ENCODE data around the gene ZNF586.

The ZNF586 gene

GRCh38 chr19:57719901-57720519, 49.5 kb upstream of the ZNF586 start:
- Histone ChIP-seq H3K27ac (ENCODE audit: extremely low read depth, low read depth, low read length) (no peak overlapping the region), H3K36me3 (ENCODE audit: control insufficient read depth in 2 of 2, insufficient read depth in 1 of 2, low read length in 2 of 2) (peaks cover 0 to 42% of the 10 kb centered on the region in 2 experiments; a peak in 2 of 3 replicates), H3K9me3 (ENCODE audit: control insufficient read depth, insufficient read depth, low read depth, low read length) (peaks cover 6% of the 10 kb centered on the region), H3K4me3 (ENCODE audit: low read depth, low read length) (no peak overlapping the region), H3K4me1 (ENCODE audit: control insufficient read depth, insufficient read depth, low read length) (no peaks in the 10 kb centered on the region)
- POLR2A ChIA-PET, result no interaction called here
- CTCF ChIA-PET, result interaction anchor here (0.5 to 0.6 kb wide), 3 partner anchors 8 to 161 kb away, joined by 3 to 4 read pairs (median 3); no protein-coding TSS in a partner anchor
- TF ChIP-seq ZNF548 (tag by site-specific recombination; IDR thresholded peaks at IDR 0.05) (no peak), ZFP69B (tag by site-specific recombination; IDR thresholded peaks at IDR 0.05) (no peak), ZNF433 (tag by site-specific recombination; IDR thresholded peaks at IDR 0.05; ENCODE audit: low read depth) (no peak), ZNF623 (tag by site-specific recombination; IDR thresholded peaks at IDR 0.05) (no peak), ZNF416 (tag by site-specific recombination; IDR thresholded peaks at IDR 0.05) (no peak), ZNF670 (tag by site-specific recombination; IDR thresholded peaks at IDR 0.05; ENCODE audit: low read depth) (no peak), ZNF776 (tag by site-specific recombination; IDR thresholded peaks at IDR 0.05; ENCODE audit: borderline replicate concordance) (no peak), KLF10 (tag by site-specific recombination; IDR thresholded peaks at IDR 0.05) (no peak), SP2 (tag by site-specific recombination; IDR thresholded peaks at IDR 0.05) (no peak), ZNF530 (tag by site-specific recombination; IDR thresholded peaks at IDR 0.05; ENCODE audit: low read depth) (no peak), ZSCAN5A (tag by site-specific recombination; IDR thresholded peaks at IDR 0.05) (no peak), ZNF473 (tag by site-specific recombination; IDR thresholded peaks at IDR 0.05) (no peak), ZNF274 (IDR thresholded peaks at IDR 0.05; ENCODE audit: low read length) (no peak), ZNF274 (tag by site-specific recombination; IDR thresholded peaks at IDR 0.05; ENCODE audit: borderline replicate concordance) (no peak), ZNF747 (tag by site-specific recombination; IDR thresholded peaks at IDR 0.05) (no peak), ZNF398 (tag by site-specific recombination; IDR thresholded peaks at IDR 0.05) (no peak), ZNF350 (tag by site-specific recombination; IDR thresholded peaks at IDR 0.05) (no peak)
- TF ChIP-seq, protein P1, sequence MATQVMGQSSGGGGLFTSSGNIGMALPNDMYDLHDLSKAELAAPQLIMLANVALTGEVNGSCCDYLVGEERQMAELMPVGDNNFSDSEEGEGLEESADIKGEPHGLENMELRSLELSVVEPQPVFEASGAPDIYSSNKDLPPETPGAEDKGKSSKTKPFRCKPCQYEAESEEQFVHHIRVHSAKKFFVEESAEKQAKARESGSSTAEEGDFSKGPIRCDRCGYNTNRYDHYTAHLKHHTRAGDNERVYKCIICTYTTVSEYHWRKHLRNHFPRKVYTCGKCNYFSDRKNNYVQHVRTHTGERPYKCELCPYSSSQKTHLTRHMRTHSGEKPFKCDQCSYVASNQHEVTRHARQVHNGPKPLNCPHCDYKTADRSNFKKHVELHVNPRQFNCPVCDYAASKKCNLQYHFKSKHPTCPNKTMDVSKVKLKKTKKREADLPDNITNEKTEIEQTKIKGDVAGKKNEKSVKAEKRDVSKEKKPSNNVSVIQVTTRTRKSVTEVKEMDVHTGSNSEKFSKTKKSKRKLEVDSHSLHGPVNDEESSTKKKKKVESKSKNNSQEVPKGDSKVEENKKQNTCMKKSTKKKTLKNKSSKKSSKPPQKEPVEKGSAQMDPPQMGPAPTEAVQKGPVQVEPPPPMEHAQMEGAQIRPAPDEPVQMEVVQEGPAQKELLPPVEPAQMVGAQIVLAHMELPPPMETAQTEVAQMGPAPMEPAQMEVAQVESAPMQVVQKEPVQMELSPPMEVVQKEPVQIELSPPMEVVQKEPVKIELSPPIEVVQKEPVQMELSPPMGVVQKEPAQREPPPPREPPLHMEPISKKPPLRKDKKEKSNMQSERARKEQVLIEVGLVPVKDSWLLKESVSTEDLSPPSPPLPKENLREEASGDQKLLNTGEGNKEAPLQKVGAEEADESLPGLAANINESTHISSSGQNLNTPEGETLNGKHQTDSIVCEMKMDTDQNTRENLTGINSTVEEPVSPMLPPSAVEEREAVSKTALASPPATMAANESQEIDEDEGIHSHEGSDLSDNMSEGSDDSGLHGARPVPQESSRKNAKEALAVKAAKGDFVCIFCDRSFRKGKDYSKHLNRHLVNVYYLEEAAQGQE (tag by site-specific recombination; IDR thresholded peaks at IDR 0.05), result no peak

GRCh38 chr19:57720878-57721277, 48.6 kb upstream of the ZNF586 start:
- TF ChIP-seq SETDB1 (IDR thresholded peaks at IDR 0.05; ENCODE audit: insufficient read length, low read length) (peak; percentile 70), SCRT1 (tag by site-specific recombination; IDR thresholded peaks at IDR 0.05; ENCODE audit: borderline replicate concordance) (no peak)
- Histone ChIP-seq H3K9me3 (ENCODE audit: control insufficient read depth, insufficient read depth, low read depth, low read length) (peaks cover 6% of the 10 kb centered on the region), H3K4me1 (ENCODE audit: control insufficient read depth, insufficient read depth, low read length) (no peaks in the 10 kb centered on the region), H3K4me3 (ENCODE audit: low read depth, low read length) (no peak overlapping the region), H3K27ac (ENCODE audit: extremely low read depth, low read depth, low read length) (no peak overlapping the region), H3K36me3 (ENCODE audit: control insufficient read depth in 2 of 2, insufficient read depth in 1 of 2, low read length in 2 of 2) (peaks cover 0 to 42% of the 10 kb centered on the region in 2 experiments; a peak in 2 of 3 replicates)
- POLR2A ChIA-PET, result no interaction called here
- CTCF ChIA-PET, result no interaction called here

Measured in HEK293 (cell line).